HG03565 (cell line): ENCODE data around the gene OPRD1.
"Not testable (repeated sequence)": the region's sequence is repeated elsewhere in the genome, so short reads cannot be mapped to it uniquely, and the experiment has no call there.

Experiments
- ATAC-seq: cut with Tn5 transposase; IDR thresholded peaks from one replicate; pipeline ENCODE4 v1.9.1; 2021; ENCODE audit warnings: mild to moderate bottlenecking, moderate library complexity; ENCODE audit not compliant: unreplicated experiment

Gene OPRD1

GRCh38 chr1:28840928-28841544 lies 29.1 kb downstream of the OPRD1 start:
- no peak for ATAC-seq

- ATAC-seq: no peak
Observed at GRCh38 chr1:28845786-28846543, 34.0 kb downstream of the OPRD1 start.

- ATAC-seq: not testable (repeated sequence)
Observed at GRCh38 chr1:28847207-28847606, 35.2 kb downstream of the OPRD1 start.

- no peak for ATAC-seq
Observed at GRCh38 chr1:28848416-28848815, 36.4 kb downstream of the OPRD1 start.

- ATAC-seq: no peak
Observed at GRCh38 chr1:28853093-28853742, 41.2 kb downstream of the OPRD1 start.

GRCh38 chr1:28854406-28854805 lies 42.4 kb downstream of the OPRD1 start:
- ATAC-seq: not testable (repeated sequence)

GRCh38 chr1:28855046-28855445 lies 43.1 kb downstream of the OPRD1 start:
- ATAC-seq: no peak

- ATAC-seq: no peak
Observed at GRCh38 chr1:28855469-28855951, 43.5 kb downstream of the OPRD1 start.

- no peak for ATAC-seq
Observed at GRCh38 chr1:28855969-28856368, 44.0 kb downstream of the OPRD1 start.

GRCh38 chr1:28860332-28861073 lies 48.5 kb downstream of the OPRD1 start:
- no peak for ATAC-seq

- ATAC-seq: no peak
Observed at GRCh38 chr1:28862571-28863403, 50.8 kb downstream of the OPRD1 start.

GRCh38 chr1:28864695-28865094 lies 52.7 kb downstream of the OPRD1 start:
- ATAC-seq: no peak

GRCh38 chr1:28865997-28866650 lies 54.2 kb downstream of the OPRD1 start:
- ATAC-seq: no peak

- no peak for ATAC-seq
Observed at GRCh38 chr1:28867850-28868249, 55.9 kb downstream of the OPRD1 start.

- no peak for ATAC-seq
Observed at GRCh38 chr1:28869952-28870351, 58.0 kb downstream of the OPRD1 start.

GRCh38 chr1:28871631-28872401 lies 59.8 kb downstream of the OPRD1 start:
- no peak for ATAC-seq

GRCh38 chr1:28875134-28875533 lies 63.2 kb downstream of the OPRD1 start:
- not testable (repeated sequence) for ATAC-seq

- ATAC-seq: no peak
Observed at GRCh38 chr1:28877132-28877781, 65.3 kb downstream of the OPRD1 start.

GRCh38 chr1:28878796-28879195 lies 66.8 kb downstream of the OPRD1 start:
- no peak for ATAC-seq
